Prostate gland (tissue), 2 donors: ENCODE measurements around the gene ZRANB2. TPM values are rescaled to one million over a fixed set of nuclear protein-coding genes. Genes with fewer than 3 reads are reported as not detected.

Experiments
- DNase-seq: peaks from one replicate; pipeline ENCODE4 v3.0.0-alpha.2; 2019; ENCODE audit warnings: low spot score
- H3K27ac ChIP-seq, 2 donors: fragments of 200-600 bp; sonication (generic); 2 replicates each; pipeline ENCODE4 v1.5.1; 2017 to 2019
- H3K27me3 ChIP-seq: fragments of 200-600 bp; sonication (generic); replicated peaks from 2 replicates; pipeline ENCODE4 v1.5.1; 2019; ENCODE audit not compliant: insufficient read depth
- H3K36me3 ChIP-seq, 2 donors: fragments of 200-600 bp; sonication (generic); 1 replicate in 1 of 2; 2 replicates in 1 of 2; pipeline versions ENCODE4 v1.5.1 to v1.8.1; 2017 to 2019
- H3K4me1 ChIP-seq: fragments of 200-600 bp; sonication (generic); replicated peaks from 2 replicates; pipeline ENCODE4 v1.5.1; 2019
- H3K4me3 ChIP-seq, 2 donors: fragments of 200-600 bp; sonication (generic); 2 replicates each; pipeline ENCODE4 v1.5.1; 2017 to 2019
- H3K9me3 ChIP-seq: fragments of 200-600 bp; sonication (generic); 2 replicates; pipeline ENCODE4 v1.5.1; 2017
- POLR2A ChIP-seq: fragments of 450-650 bp; IDR thresholded peaks from one replicate; pipeline ENCODE4 v1.6.1; 2016; ENCODE audit warnings: antibody characterized with exemption, mild to moderate bottlenecking
- POLR2AphosphoS5 ChIP-seq: sonication (generic); formaldehyde crosslinking; IDR thresholded peaks from one replicate; pipeline ENCODE4 v1.6.1; 2017; ENCODE audit warnings: antibody characterized with exemption
- WGBS: methylation state at CpG from one replicate; pipeline ENCODE4 v1.1.5; 2018; 5-methylcytosine and 5-hydroxymethylcytosine counted together
- intact Hi-C: fragments of 100-400 bp; cut with DNase I; formaldehyde crosslinking; loops from one replicate; pipeline ENCODE4 v1.14.2; 2022
- total RNA-seq, 2 donors: library from RNA; depleted of rRNA; stranded (reverse); fragments of >200 nt; gene quantifications; one replicate each; pipeline ENCODE4 v1.1.0, GENCODE V29; 2016
- TF ChIP-seq, protein P1 (sequence below), 4 experiments: fragments of 200-600 bp in 2 of 4; fragments of 450-650 bp in 2 of 4; sonication (generic) in 2 of 4; IDR thresholded peaks; 1 replicate in 3 of 4; 2 replicates in 1 of 4; pipeline ENCODE4 v1.5.1; 2016 to 2019; ENCODE audit warnings: antibody characterized with exemption in 4 of 4, mild to moderate bottlenecking in 2 of 4, moderate library complexity in 2 of 4

The ZRANB2 gene
- total RNA-seq, 2 donors from 2014 or later: 39.9 to 72.8 TPM

- H3K27ac ChIP-seq: no peak overlapping the region
- DNase-seq: no peak
- TF ChIP-seq POLR2A: no peak
- TF ChIP-seq POLR2AphosphoS5: no peak
- TF ChIP-seq, protein P1, sequence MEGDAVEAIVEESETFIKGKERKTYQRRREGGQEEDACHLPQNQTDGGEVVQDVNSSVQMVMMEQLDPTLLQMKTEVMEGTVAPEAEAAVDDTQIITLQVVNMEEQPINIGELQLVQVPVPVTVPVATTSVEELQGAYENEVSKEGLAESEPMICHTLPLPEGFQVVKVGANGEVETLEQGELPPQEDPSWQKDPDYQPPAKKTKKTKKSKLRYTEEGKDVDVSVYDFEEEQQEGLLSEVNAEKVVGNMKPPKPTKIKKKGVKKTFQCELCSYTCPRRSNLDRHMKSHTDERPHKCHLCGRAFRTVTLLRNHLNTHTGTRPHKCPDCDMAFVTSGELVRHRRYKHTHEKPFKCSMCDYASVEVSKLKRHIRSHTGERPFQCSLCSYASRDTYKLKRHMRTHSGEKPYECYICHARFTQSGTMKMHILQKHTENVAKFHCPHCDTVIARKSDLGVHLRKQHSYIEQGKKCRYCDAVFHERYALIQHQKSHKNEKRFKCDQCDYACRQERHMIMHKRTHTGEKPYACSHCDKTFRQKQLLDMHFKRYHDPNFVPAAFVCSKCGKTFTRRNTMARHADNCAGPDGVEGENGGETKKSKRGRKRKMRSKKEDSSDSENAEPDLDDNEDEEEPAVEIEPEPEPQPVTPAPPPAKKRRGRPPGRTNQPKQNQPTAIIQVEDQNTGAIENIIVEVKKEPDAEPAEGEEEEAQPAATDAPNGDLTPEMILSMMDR (IDR thresholded peaks at IDR 0.05): no peak
- no peak overlapping the region for H3K4me3 ChIP-seq
- no peaks in the 10 kb centered on the region for H3K9me3 ChIP-seq
- peaks cover 0 to 10% of the 10 kb centered on the region in 2 donors for H3K36me3 ChIP-seq
- H3K4me1 ChIP-seq: no peaks in the 10 kb centered on the region
- no peaks in the 10 kb centered on the region for H3K27me3 ChIP-seq
- intact Hi-C loops: no loop called here
Observed at GRCh38 chr1:71072273-71072672, 8.6 kb downstream of the ZRANB2 start.

GRCh38 chr1:71071720-71072119 is 9.1 kb downstream of the ZRANB2 start:
- intact Hi-C loops: no loop called here
- TF ChIP-seq, protein P1 (IDR thresholded peaks at IDR 0.05): no peak
- TF ChIP-seq POLR2A: no peak
- TF ChIP-seq POLR2AphosphoS5: no peak
- no peak for DNase-seq
- H3K4me1 ChIP-seq: no peaks in the 10 kb centered on the region
- no peak overlapping the region for H3K27ac ChIP-seq
- H3K9me3 ChIP-seq: no peaks in the 10 kb centered on the region
- 85% methylated on average over 4 of the region's 4 CpGs for WGBS
- no peak overlapping the region for H3K4me3 ChIP-seq
- H3K27me3 ChIP-seq: no peaks in the 10 kb centered on the region
- peaks cover 0 to 10% of the 10 kb centered on the region in 2 donors for H3K36me3 ChIP-seq

- 78% methylated on average over 6 of the region's 6 CpGs for WGBS
- no peak overlapping the region for H3K4me3 ChIP-seq
- TF ChIP-seq POLR2AphosphoS5 (no peak), POLR2A (no peak)
- TF ChIP-seq, protein P1 (IDR thresholded peaks at IDR 0.05): no peak
- peaks cover 2 to 10% of the 10 kb centered on the region in 2 donors for H3K36me3 ChIP-seq
- no peak for DNase-seq
- no peaks in the 10 kb centered on the region for H3K4me1 ChIP-seq
- H3K9me3 ChIP-seq: no peaks in the 10 kb centered on the region
- intact Hi-C loops: no loop called here
- H3K27ac ChIP-seq: no peak overlapping the region
- no peaks in the 10 kb centered on the region for H3K27me3 ChIP-seq
Observed at GRCh38 chr1:71068325-71069240, 12.3 kb downstream of the ZRANB2 start.

GRCh38 chr1:71054791-71055190 is 26.0 kb downstream of the ZRANB2 start:
- no peaks in the 10 kb centered on the region for H3K36me3 ChIP-seq
- TF ChIP-seq, protein P1 (IDR thresholded peaks at IDR 0.05): no peak
- TF ChIP-seq POLR2AphosphoS5 (no peak), POLR2A (no peak)
- no peak overlapping the region for H3K27ac ChIP-seq
- intact Hi-C loops: no loop called here
- no peak for DNase-seq
- H3K9me3 ChIP-seq: no peaks in the 10 kb centered on the region
- no peak overlapping the region for H3K4me3 ChIP-seq
- H3K4me1 ChIP-seq: no peaks in the 10 kb centered on the region
- no peaks in the 10 kb centered on the region for H3K27me3 ChIP-seq
- WGBS: 80% methylated on average over 6 of the region's 6 CpGs

DNA sequence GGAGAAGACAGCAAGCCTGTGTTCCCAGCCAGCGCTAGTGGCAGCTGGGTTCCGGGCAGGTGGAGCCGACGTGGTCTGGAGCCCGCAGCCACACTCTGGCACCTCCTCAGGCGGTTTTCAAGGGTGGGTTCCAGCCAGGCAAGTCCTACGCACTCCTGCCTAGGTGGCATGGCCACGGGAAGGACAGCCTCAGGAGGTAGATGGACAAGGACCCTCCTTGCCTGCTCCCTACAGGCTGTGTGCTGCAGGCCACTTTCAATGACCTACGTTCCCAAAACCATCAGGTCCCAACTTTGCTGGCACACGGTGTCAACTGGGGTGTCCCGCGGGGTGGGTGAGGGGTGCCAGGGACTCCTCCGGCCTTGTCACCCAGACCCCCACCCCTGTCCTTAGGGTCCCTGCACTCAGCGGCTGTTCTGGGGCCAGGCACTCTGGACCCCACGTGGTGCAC is 26.5 kb downstream of the ZRANB2 start:
- intact Hi-C loops: no loop called here

More for the DNA sequence above, 26.5 kb downstream of the ZRANB2 start:
- H3K4me1 ChIP-seq: no peaks in the 10 kb centered on the region
- no peaks in the 10 kb centered on the region for H3K27me3 ChIP-seq
- no peaks in the 10 kb centered on the region for H3K36me3 ChIP-seq
- WGBS: 75% methylated on average over 15 of the region's 15 CpGs
- H3K9me3 ChIP-seq: no peaks in the 10 kb centered on the region
- no peak for DNase-seq
- H3K4me3 ChIP-seq: no peak overlapping the region
- TF ChIP-seq POLR2AphosphoS5 (no peak), POLR2A (no peak)
- TF ChIP-seq, protein P1 (IDR thresholded peaks at IDR 0.05): no peak
- H3K27ac ChIP-seq: no peak overlapping the region
